IMR-90 (cell line): ENCODE measurements around the gene ILF3. TPM values are rescaled to one million over a fixed set of nuclear protein-coding genes. Genes with fewer than 3 reads are reported as not detected.

Experiments used
- ATAC-seq: fragments of 200-7000 bp; cut with Tn5 transposase; 2 replicates; pipeline ENCODE4 v1.9.1; 2020; ENCODE audit warnings: low read depth, mild to moderate bottlenecking, moderate library complexity
- BruUV-seq: library from RNA; stranded (reverse); fragments of 400-500 nt; replicated peaks from 2 replicates; lab custom pipeline; 2021; lab: Mats Ljungman, UMichigan
- CTCF ChIA-PET: fragments of 300-600 bp; formaldehyde crosslinking; extraction: SDS; loops from one replicate; lab custom pipeline; 2021; ENCODE audit warnings: antibody characterized with exemption; lab: Yijun Ruan, JAX
- POLR2A ChIA-PET: fragments of 300-600 bp; sonication (Branson Sonifier 250); formaldehyde crosslinking; loops from one replicate; lab custom pipeline; 2022; ENCODE audit warnings: antibody characterized with exemption; ENCODE audit not compliant: unreplicated experiment; lab: Charles Lee
- DNase-seq: peaks from one replicate; pipeline ENCODE4 v3.0.0; 2013
- H2AFZ ChIP-seq: replicated peaks from 2 replicates; pipeline ENCODE3; 2013; ENCODE audit warnings: low read length, mild to moderate bottlenecking; ENCODE audit not compliant: poor library complexity
- H2AK5ac ChIP-seq: 2 replicates; pipeline ENCODE4 v1.6.1; 2013; ENCODE audit warnings: low read depth, low read length, inconsistent platforms
- H2AK9ac ChIP-seq: replicated peaks from 2 replicates; pipeline ENCODE3; 2013; ENCODE audit warnings: mild to moderate bottlenecking, low read depth, low read length, moderate library complexity; ENCODE audit not compliant: poor library complexity
- H2BK120ac ChIP-seq: 2 replicates; pipeline ENCODE4 v1.6.1; 2013; ENCODE audit warnings: low read depth, low read length, inconsistent platforms
- H2BK15ac ChIP-seq: 3 replicates; pipeline ENCODE4 v1.6.1; 2013; ENCODE audit warnings: low read depth, low read length, inconsistent platforms
- H2BK20ac ChIP-seq: 2 replicates; pipeline ENCODE4 v1.6.1; 2013; ENCODE audit warnings: low read depth, mild to moderate bottlenecking, inconsistent platforms, low read length, moderate library complexity
- H2BK5ac ChIP-seq: 2 replicates; pipeline ENCODE4 v1.6.1; 2013; ENCODE audit warnings: mild to moderate bottlenecking, low read depth, low read length, inconsistent platforms; ENCODE audit not compliant: poor library complexity, severe bottlenecking
- H3K14ac ChIP-seq: replicated peaks from 2 replicates; pipeline ENCODE4 v1.6.1; 2013; ENCODE audit warnings: low read depth, low read length, inconsistent platforms
- H3K18ac ChIP-seq: 2 replicates; pipeline ENCODE4 v1.6.1; 2013; ENCODE audit warnings: low read depth, low read length, control low read depth
- H3K23ac ChIP-seq: 2 replicates; pipeline ENCODE4 v1.6.1; 2013; ENCODE audit warnings: low read depth, low read length, inconsistent platforms
- H3K27ac ChIP-seq: 2 replicates; pipeline ENCODE4 v1.5.1; 2013; ENCODE audit warnings: mild to moderate bottlenecking, control low read depth, low read length; ENCODE audit not compliant: insufficient read depth
- H3K27me3 ChIP-seq: 2 replicates; pipeline ENCODE4 v1.6.1; 2013; ENCODE audit warnings: low read length; ENCODE audit not compliant: control insufficient read depth, insufficient read depth
- H3K36me3 ChIP-seq: 2 replicates; pipeline ENCODE4 v1.6.1; 2013; ENCODE audit warnings: low read length, mixed read lengths; ENCODE audit not compliant: control insufficient read depth, insufficient read depth
- H3K4ac ChIP-seq: 2 replicates; pipeline ENCODE4 v1.6.1; 2013; ENCODE audit warnings: low read depth, low read length, inconsistent platforms
- H3K4me1 ChIP-seq: 2 replicates; pipeline ENCODE4 v1.6.1; 2013; ENCODE audit warnings: low read length, mixed read lengths; ENCODE audit not compliant: control insufficient read depth, insufficient read depth
- H3K4me2 ChIP-seq: 2 replicates; pipeline ENCODE4 v1.6.1; 2013; ENCODE audit warnings: low read depth, mild to moderate bottlenecking, control low read depth, low read length, moderate library complexity
- H3K4me3 ChIP-seq: 2 replicates; pipeline ENCODE4 v1.5.1; 2013; ENCODE audit warnings: low read depth, mild to moderate bottlenecking, control low read depth, low read length, moderate library complexity; ENCODE audit not compliant: insufficient read depth
- H3K56ac ChIP-seq: 2 replicates; pipeline ENCODE4 v1.6.1; 2013; ENCODE audit warnings: low read length, inconsistent platforms; ENCODE audit not compliant: insufficient read depth; ENCODE audit errors: extremely low read depth
- H3K79me1 ChIP-seq, 2 experiments: 2 replicates each; pipeline ENCODE4 v1.6.1; 2013; ENCODE audit warnings: low read length in 2 of 2, inconsistent platforms in 1 of 2, low read depth in 1 of 2
- H3K9ac ChIP-seq: 2 replicates; pipeline ENCODE4 v1.6.1; 2013; ENCODE audit warnings: low read depth, low read length, control low read depth
- H3K9me1 ChIP-seq: 2 replicates; pipeline ENCODE4 v1.6.1; 2013; ENCODE audit warnings: low read length, inconsistent platforms; ENCODE audit not compliant: insufficient read depth
- H3K9me3 ChIP-seq: 2 replicates; pipeline ENCODE4 v1.6.1; 2013; ENCODE audit warnings: low read length; ENCODE audit not compliant: control insufficient read depth, insufficient read depth
- H4K20me1 ChIP-seq: 2 replicates; pipeline ENCODE4 v1.6.1; 2013; ENCODE audit warnings: low read length, inconsistent platforms; ENCODE audit not compliant: insufficient read depth
- H4K5ac ChIP-seq: 2 replicates; pipeline ENCODE4 v1.6.1; 2013; ENCODE audit warnings: mild to moderate bottlenecking, low read depth, low read length, control low read depth
- H4K8ac ChIP-seq, 2 experiments: 2 replicates each; pipeline ENCODE4 v1.6.1; 2013; ENCODE audit warnings: low read depth in 2 of 2, low read length in 2 of 2, control low read depth in 1 of 2, inconsistent platforms in 1 of 2
- H4K91ac ChIP-seq: 2 replicates; pipeline ENCODE4 v1.6.1; 2013; ENCODE audit warnings: low read depth, low read length, inconsistent platforms; ENCODE audit not compliant: insufficient read depth
- BHLHE40 ChIP-seq: fragments of 150-350 bp; IDR thresholded peaks from 2 replicates; pipeline ENCODE4 v1.6.1; 2016; ENCODE audit warnings: mild to moderate bottlenecking, low read depth, low read length
- CEBPB ChIP-seq: IDR thresholded peaks from 2 replicates; pipeline ENCODE4 v1.6.1; 2012; ENCODE audit warnings: low read depth, low read length, improper control_type of control experiment
- CHD1 ChIP-seq: IDR thresholded peaks from 2 replicates; pipeline ENCODE4 v1.6.1; 2012; ENCODE audit warnings: low read depth, low read length, improper control_type of control experiment
- POLR2A ChIP-seq: IDR thresholded peaks from 2 replicates; pipeline ENCODE4 v1.6.1; 2012; ENCODE audit warnings: mild to moderate bottlenecking, low read depth, low read length
- SMC3 ChIP-seq: fragments of 150-350 bp; IDR thresholded peaks from 2 replicates; pipeline ENCODE4 v1.6.1; 2016; ENCODE audit warnings: low read depth, mild to moderate bottlenecking, antibody characterized with exemption, low read length, moderate library complexity
- WGBS, 2 experiments: methylation state at CpG; one replicate each; pipeline versions ENCODE4 v1.1.5 to v1.1.7; 2013; ENCODE audit warnings: missing lambda C conversion rate in 2 of 2; ENCODE audit not compliant: insufficient read length in 1 of 2; ENCODE audit errors: extremely low coverage in 2 of 2; 5-methylcytosine and 5-hydroxymethylcytosine counted together
- dilution Hi-C: fragments of 300-500 bp; cut with HindIII; formaldehyde crosslinking; loops from one replicate; pipeline ENCODE4 v1.14.3; 2018; ENCODE audit warnings: low sequenced_read_pairs; ENCODE audit not compliant: unreplicated experiment
- in situ Hi-C: fragments of 300-500 bp; cut with MboI; formaldehyde crosslinking; loops from 3 replicates; pipeline ENCODE4 v1.14.3; 2019; ENCODE audit warnings: low sequenced_read_pairs, inconsistent platforms, mixed read lengths
- intact Hi-C: fragments of 100-400 bp; cut with micrococcal nuclease; formaldehyde crosslinking; loops from 2 replicates; pipeline ENCODE4 v1.10.0; 2022
- polyA plus RNA-seq, 3 experiments: library from polyadenylated mRNA; depleted of rRNA; stranded (reverse); fragments of >200 nt; gene quantifications; 2 replicates each; pipeline ENCODE4 v1.2.3, GENCODE V29; 2012; ENCODE audit warnings: low replicate concordance in 1 of 3
- total RNA-seq: library from RNA; depleted of rRNA; stranded (reverse); fragments of >200 nt; gene quantifications from 2 replicates; pipeline ENCODE4 v1.2.3, GENCODE V29; 2012
- TF ChIP-seq, protein P1 (sequence below): fragments of 150-350 bp; IDR thresholded peaks from 2 replicates; pipeline ENCODE4 v1.6.1; 2016; ENCODE audit warnings: low read depth, mild to moderate bottlenecking, low read length, moderate library complexity, borderline replicate concordance

Gene ILF3
- total and polyA plus RNA-seq, 2 of the 4 experiments (the other 2 are of a cell fraction): 120 to 166 TPM

DNA sequence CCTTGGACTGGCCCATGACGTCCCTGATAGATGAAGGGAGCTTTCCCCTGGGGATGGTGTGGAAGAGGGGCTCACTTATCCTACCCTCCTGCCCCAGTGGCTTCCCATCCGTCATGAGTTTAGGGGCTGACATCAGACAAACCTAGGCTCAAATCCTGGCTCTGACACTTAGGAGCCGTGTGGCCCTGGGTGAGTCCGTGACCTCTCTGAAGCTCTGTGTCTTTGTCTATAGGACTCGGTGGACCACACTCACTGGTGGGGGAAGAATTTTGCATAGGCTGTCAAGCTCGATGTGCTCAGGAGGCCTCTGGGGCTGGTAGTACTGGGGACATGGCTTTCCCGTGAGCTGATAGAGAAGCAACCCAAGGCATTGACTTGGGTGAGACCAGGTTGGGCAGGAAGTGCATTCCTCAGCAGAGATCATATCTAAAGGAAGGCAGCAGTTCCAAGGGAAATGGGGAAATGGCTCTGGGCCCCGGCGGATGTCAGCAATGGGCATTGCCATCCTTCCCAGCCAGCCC lies 49.6 kb upstream of the ILF3 start:
- H3K27me3 ChIP-seq: no peaks in the 10 kb centered on the region

More for the DNA sequence above, 49.6 kb upstream of the ILF3 start:
- Histone ChIP-seq H3K4me2 (no peak overlapping the region; the same call in 1 of the 2 replicates), H4K20me1 (peaks cover 13% of the 10 kb centered on the region), H4K8ac (0 out of 4 replicates have a peak overlapping the region, but pooled peaks of 1 of the 2 experiments have one; percentile 10), H3K27ac (no peak overlapping the region), H2AFZ (peak overlapping the region; percentile 14), H3K36me3 (peaks cover 1% of the 10 kb centered on the region; the same call in 1 of the 2 replicates), H4K5ac (no peak overlapping the region), H2BK15ac (no peak overlapping the region), H3K4ac (0 out of 2 replicates have a peak overlapping the region, but pooled peaks have one; percentile 35), H3K23ac (no peak overlapping the region), H3K14ac (0 out of 2 replicates have a peak overlapping the region, but pooled peaks have one; percentile 53), H3K9ac (no peak overlapping the region), H3K79me1 (peaks cover 15 to 54% of the 10 kb centered on the region in 2 experiments; a peak in 3 of 4 replicates), H3K18ac (no peak overlapping the region), H3K4me3 (no peak overlapping the region), H4K91ac (no peak overlapping the region), H2BK20ac (no peak overlapping the region), H2AK9ac (peak overlapping the region; percentile 79), H3K56ac (no peak overlapping the region), H2AK5ac (no peak overlapping the region), H3K9me3 (no peaks in the 10 kb centered on the region; the same call in 1 of the 2 replicates), H2BK120ac (no peak overlapping the region), H3K4me1 (peaks cover 10% of the 10 kb centered on the region), H3K9me1 (peaks cover 15% of the 10 kb centered on the region), H2BK5ac (no peak overlapping the region)
- in situ Hi-C loops (no loop called here), dilution Hi-C loops (no loop called here), intact Hi-C loops (no loop called here)
- 96% methylated on average over 4 of the region's 9 CpGs; no CpG with 5 or more reads in 1 of the 2 experiments for WGBS, 2 experiments
- TF ChIP-seq, protein P1, sequence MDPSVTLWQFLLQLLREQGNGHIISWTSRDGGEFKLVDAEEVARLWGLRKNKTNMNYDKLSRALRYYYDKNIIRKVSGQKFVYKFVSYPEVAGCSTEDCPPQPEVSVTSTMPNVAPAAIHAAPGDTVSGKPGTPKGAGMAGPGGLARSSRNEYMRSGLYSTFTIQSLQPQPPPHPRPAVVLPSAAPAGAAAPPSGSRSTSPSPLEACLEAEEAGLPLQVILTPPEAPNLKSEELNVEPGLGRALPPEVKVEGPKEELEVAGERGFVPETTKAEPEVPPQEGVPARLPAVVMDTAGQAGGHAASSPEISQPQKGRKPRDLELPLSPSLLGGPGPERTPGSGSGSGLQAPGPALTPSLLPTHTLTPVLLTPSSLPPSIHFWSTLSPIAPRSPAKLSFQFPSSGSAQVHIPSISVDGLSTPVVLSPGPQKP: no peak
- TF ChIP-seq BHLHE40 (no peak), POLR2A (no peak), CEBPB (no peak), SMC3 (no peak), CHD1 (no peak)
- ATAC-seq (no peak), DNase-seq (no peak)
- no TSS peak for BruUV-seq
- ChIA-PET POLR2A (no interaction called here), CTCF (interaction anchor here (0.6 kb wide), 1 partner anchor 31 kb away, joined by 4 read pairs; no protein-coding TSS in a partner anchor)
